ENCODE measurements around the gene CSTB.

CSTB gene

DNA sequence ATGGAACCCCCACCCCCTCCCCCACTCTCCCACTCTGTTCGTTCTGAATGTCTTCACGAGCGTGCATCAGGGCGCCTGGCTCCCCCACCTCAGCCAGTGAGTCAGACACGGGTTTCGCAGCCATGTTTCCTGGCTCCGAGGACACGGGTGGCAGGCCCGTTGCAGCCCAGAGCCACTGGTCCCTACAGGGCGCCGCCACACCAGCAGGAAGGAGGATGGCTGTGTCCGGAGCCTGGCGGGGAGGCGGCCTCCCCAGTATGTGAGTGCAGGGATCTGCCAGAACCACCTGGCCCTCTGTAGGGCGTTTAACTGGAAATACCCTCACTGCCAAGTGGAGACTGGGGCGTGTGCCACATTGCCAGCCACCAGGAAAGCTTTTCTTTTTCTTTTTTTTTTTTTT lies 18.5 kb downstream of the CSTB start:
- DNase-seq (ENCODE audit: low read depth), result no peak
- TF ChIP-seq, protein P1, sequence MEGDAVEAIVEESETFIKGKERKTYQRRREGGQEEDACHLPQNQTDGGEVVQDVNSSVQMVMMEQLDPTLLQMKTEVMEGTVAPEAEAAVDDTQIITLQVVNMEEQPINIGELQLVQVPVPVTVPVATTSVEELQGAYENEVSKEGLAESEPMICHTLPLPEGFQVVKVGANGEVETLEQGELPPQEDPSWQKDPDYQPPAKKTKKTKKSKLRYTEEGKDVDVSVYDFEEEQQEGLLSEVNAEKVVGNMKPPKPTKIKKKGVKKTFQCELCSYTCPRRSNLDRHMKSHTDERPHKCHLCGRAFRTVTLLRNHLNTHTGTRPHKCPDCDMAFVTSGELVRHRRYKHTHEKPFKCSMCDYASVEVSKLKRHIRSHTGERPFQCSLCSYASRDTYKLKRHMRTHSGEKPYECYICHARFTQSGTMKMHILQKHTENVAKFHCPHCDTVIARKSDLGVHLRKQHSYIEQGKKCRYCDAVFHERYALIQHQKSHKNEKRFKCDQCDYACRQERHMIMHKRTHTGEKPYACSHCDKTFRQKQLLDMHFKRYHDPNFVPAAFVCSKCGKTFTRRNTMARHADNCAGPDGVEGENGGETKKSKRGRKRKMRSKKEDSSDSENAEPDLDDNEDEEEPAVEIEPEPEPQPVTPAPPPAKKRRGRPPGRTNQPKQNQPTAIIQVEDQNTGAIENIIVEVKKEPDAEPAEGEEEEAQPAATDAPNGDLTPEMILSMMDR (conservative IDR thresholded peaks at IDR 0.05; ENCODE audit: control insufficient read depth, insufficient read depth, low read depth, low read length), result no peak
- no peak overlapping the region for H3K4me3 ChIP-seq (ENCODE audit: control insufficient read depth, low read depth, low read length)

DNA sequence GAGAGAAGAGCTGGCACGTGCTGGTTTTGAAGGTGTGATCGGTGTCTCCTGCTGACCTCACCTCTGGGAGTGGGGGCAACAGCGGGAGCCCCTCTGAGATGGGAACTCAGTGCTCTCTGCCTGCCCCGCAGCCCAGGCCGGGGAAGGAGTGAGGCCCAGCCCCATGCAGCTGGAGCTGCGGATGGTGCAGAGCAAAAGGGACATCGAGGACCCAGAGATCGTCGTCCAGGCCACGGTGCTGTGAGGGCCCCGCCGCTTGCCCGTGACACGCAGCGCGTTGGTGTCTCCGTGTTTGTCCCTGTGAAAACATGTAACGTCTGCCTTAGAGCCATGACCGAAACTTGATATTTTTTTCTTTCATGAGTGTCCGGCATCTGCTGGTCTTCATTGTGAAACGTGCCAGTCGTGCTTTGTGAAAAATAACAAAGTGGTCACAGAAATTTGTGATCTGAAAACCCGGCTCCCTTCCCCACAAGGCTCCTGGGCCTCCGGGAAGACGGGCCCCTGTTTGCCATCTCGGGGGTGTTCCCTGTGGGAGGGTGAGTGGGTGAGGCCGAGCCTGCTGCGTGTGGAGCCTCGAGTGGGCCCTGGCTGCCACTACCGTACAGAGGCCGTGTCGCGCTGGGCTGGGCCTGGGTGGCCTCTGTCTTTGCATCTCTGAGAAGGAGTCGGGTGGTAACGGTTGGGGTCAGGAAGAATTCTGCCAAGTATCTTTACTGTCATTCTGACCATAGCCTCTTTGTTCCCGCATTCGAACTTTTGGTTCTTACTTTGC lies 20.1 kb downstream of the CSTB start:
- DNase-seq (ENCODE audit: low read depth), result no peak
- TF ChIP-seq, protein P1 (conservative IDR thresholded peaks at IDR 0.05; ENCODE audit: control insufficient read depth, insufficient read depth, low read depth, low read length), result no peak
- no peak overlapping the region for H3K4me3 ChIP-seq (ENCODE audit: control insufficient read depth, low read depth, low read length)

DNA sequence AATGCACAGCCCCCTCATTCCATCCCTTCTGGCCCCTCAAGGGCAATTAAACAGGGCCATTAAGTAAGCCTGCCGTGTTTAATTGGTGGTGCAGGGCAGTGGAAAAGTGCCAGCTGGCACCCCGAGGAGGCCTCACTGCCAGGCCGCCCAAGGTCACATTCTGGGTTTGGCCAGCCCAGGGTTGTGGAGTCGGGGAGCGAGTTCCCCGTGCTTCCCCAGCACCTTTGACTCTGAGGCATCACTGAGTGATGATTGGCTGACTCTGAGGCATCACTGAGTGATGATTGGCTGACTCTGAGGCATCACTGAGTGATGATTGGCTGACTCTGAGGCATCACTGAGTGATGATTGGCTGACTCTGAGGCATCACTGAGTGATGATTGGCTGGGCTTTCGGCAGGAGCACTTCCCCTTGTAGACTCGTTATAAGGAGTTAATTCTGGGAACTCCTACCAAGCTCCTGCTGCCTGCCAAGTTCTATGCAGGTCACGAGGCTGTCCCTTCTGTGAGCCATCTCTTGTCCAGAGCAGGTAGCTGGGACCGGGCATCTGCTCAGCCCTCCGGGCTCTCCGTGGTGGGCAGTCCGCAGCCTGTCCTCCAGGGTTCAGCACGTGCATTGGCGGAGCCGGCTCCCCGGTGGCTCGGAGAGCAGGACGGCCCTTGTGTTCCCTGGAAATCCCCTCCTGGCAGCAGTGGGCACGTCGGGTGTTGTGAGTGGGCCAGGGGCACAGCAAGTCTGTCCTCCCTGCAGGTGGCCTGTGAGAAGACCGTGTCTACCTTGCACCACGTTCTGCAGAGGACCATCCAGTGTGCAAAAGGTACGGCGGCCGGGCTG lies 20.9 kb downstream of the CSTB start:
- TF ChIP-seq, protein P1 (conservative IDR thresholded peaks at IDR 0.05; ENCODE audit: control insufficient read depth, insufficient read depth, low read depth, low read length), result no peak
- no peak overlapping the region for H3K4me3 ChIP-seq (ENCODE audit: control insufficient read depth, low read depth, low read length)
- DNase-seq (ENCODE audit: low read depth), result no peak

DNA sequence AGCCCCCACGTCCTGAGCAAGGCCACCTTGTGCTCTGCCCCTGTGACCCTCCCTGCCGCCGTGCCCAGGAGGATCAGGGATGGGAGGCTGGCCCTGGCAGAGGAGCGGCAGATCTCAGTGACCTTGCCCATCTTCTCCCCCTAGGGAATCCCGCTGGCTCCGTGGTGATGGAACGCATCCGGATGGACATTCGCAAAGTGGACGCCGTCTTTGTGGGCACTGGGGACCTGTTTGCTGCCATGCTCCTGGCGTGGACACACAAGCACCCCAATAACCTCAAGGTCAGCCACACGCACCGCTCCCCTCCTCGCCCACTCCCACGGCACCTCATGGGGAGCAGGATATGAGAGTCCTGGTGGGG lies 22.7 kb downstream of the CSTB start:
- no peak overlapping the region for H3K4me3 ChIP-seq (ENCODE audit: control insufficient read depth, low read depth, low read length)
- no peak for DNase-seq (ENCODE audit: low read depth)
- TF ChIP-seq, protein P1 (conservative IDR thresholded peaks at IDR 0.05; ENCODE audit: control insufficient read depth, insufficient read depth, low read depth, low read length), result no peak

DNA sequence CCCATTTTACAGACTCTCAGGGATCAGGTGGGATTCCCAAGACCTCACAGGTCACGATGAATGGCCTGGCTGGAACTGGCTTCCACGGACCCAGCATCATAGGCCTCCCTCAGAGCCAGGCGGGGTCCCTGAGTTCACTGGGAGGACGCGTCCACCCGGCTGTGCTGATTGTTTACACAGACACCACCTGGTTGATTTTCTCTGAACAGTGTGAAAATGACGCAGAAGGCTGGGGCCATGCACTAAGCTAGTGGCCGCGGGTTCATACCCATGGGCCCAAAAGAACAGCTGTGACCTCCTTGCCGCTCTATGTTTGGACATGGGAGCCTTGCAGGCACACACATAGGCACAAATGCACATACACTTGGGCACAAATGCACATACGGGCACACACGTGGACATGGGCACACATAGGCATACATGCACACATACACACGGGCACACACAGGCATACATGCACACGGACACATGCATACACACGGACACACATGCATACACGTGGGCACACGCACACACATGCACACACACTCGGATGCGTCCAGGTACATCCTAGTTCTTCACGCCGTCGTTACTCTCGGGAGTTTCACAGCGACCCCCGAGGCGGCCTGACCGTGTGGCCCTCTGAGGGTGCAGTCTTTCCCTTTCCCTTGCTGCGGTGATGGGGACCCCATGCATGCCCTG lies 23.2 kb downstream of the CSTB start:
- TF ChIP-seq, protein P1 (conservative IDR thresholded peaks at IDR 0.05; ENCODE audit: control insufficient read depth, insufficient read depth, low read depth, low read length), result no peak
- H3K4me3 ChIP-seq (ENCODE audit: control insufficient read depth, low read depth, low read length), result no peak overlapping the region
- no peak for DNase-seq (ENCODE audit: low read depth)

DNA sequence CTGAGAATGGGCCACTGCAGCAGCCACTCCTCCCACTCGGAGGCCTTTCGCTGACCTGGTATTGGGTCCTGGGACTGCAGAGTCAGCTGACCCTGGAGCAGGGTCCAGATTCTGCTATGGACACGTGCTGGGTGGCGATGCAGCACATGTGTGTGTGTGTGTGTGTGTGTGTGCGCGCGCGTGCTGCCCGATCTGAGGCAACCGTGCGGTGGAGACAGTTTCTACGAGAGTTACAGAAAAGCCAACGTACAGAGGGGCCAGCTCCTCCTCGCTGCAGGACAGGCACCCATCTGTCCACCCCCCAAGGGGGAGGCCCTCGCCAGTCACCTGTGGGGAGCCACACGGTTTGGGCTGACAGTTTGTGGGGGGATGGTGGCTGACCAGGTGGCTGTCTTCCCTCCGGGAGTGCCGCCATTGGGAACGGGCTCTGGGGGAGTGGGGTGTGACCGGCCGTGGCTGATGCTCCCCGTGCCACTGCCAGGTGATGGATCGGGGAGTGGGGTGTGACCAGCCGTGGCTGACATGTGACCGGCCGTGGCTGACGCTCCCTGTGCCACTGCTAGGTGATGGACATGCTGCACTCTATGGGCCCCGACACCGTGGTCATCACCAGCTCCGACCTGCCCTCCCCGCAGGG lies 24.0 kb downstream of the CSTB start:
- TF ChIP-seq, protein P1 (conservative IDR thresholded peaks at IDR 0.05; ENCODE audit: control insufficient read depth, insufficient read depth, low read depth, low read length), result no peak
- no peak for DNase-seq (ENCODE audit: low read depth)
- no peak overlapping the region for H3K4me3 ChIP-seq (ENCODE audit: control insufficient read depth, low read depth, low read length)
